ENCODE data around the gene COL18A1.

COL18A1 gene

GRCh38 chr21:45383615-45384201 lies 21.3 kb upstream of the COL18A1 start:
- no peak for DNase-seq

- DNase-seq, result no peak
These were observed 20.1 kb upstream of the COL18A1 start for GRCh38 chr21:45384656-45385548.

- DNase-seq, result no peak
These were observed 19.4 kb upstream of the COL18A1 start for GRCh38 chr21:45385549-45386050.

- no peak for DNase-seq
These were observed 18.6 kb upstream of the COL18A1 start for GRCh38 chr21:45386336-45386727.

GRCh38 chr21:45386728-45387371 lies 18.1 kb upstream of the COL18A1 start:
- DNase-seq, result no peak

GRCh38 chr21:45387506-45387905 lies 17.5 kb upstream of the COL18A1 start:
- no peak for DNase-seq

GRCh38 chr21:45388011-45388521 lies 16.9 kb upstream of the COL18A1 start:
- DNase-seq, result no peak

GRCh38 chr21:45388611-45389296 lies 16.2 kb upstream of the COL18A1 start:
- DNase-seq, result no peak

GRCh38 chr21:45390121-45390751 lies 14.7 kb upstream of the COL18A1 start:
- DNase-seq, result no peak

GRCh38 chr21:45390831-45391742 lies 13.9 kb upstream of the COL18A1 start:
- no peak for DNase-seq

GRCh38 chr21:45391743-45392572 lies 13.0 kb upstream of the COL18A1 start:
- DNase-seq, result no peak

- DNase-seq, result no peak
These were observed 12.4 kb upstream of the COL18A1 start for GRCh38 chr21:45392573-45392971.

GRCh38 chr21:45393021-45393420 lies 11.9 kb upstream of the COL18A1 start:
- DNase-seq, result no peak

GRCh38 chr21:45393833-45394638 lies 10.9 kb upstream of the COL18A1 start:
- no peak for DNase-seq

- DNase-seq, result no peak
These were observed 8.4 kb upstream of the COL18A1 start for GRCh38 chr21:45396620-45396995.

GRCh38 chr21:45397381-45397780 lies 7.6 kb upstream of the COL18A1 start:
- no peak for DNase-seq

- no peak for DNase-seq
These were observed 3.9 kb upstream of the COL18A1 start for GRCh38 chr21:45401054-45401518.

- DNase-seq, result no peak
These were observed 2.8 kb upstream of the COL18A1 start for GRCh38 chr21:45401916-45402900.
